IPS-NIHi7 (cell line): ENCODE data around the gene KCTD19.
A peak's percentile ranks its signal among the peaks of the same experiment; 100 is the strongest.

ENCODE experiments used
- DNase-seq: peaks from one replicate; pipeline ENCODE4 v3.0.0; 2012; ENCODE audit warnings: mixed read lengths; ENCODE audit errors: extremely low spot score

Gene KCTD19

GRCh38 chr16:67244387-67245185 lies 82.0 kb downstream of the KCTD19 start:
- DNase-seq, result no peak

DNA sequence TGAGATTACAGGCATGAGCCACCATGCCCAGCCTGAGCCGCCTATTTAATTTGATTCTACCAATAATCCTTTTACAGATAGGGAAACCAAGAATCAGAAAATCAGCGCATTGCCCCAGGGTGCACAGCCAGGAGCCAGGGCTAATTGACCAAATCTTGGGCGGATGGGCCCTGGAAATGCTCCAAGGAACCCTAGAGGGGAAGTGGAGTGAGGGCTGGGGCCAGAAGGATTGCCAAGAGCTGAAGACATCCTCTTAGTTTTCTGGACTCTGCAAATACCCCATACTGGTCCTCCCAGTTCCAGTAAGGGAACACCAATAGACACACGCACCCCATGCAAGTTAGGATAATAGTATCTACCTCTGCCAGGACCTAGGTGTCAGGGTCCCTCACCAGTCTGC lies 83.1 kb downstream of the KCTD19 start:
- DNase-seq, result no peak

- DNase-seq, result no peak
Measured at GRCh38 chr16:67242138-67242730, 84.3 kb downstream of the KCTD19 start.

DNA sequence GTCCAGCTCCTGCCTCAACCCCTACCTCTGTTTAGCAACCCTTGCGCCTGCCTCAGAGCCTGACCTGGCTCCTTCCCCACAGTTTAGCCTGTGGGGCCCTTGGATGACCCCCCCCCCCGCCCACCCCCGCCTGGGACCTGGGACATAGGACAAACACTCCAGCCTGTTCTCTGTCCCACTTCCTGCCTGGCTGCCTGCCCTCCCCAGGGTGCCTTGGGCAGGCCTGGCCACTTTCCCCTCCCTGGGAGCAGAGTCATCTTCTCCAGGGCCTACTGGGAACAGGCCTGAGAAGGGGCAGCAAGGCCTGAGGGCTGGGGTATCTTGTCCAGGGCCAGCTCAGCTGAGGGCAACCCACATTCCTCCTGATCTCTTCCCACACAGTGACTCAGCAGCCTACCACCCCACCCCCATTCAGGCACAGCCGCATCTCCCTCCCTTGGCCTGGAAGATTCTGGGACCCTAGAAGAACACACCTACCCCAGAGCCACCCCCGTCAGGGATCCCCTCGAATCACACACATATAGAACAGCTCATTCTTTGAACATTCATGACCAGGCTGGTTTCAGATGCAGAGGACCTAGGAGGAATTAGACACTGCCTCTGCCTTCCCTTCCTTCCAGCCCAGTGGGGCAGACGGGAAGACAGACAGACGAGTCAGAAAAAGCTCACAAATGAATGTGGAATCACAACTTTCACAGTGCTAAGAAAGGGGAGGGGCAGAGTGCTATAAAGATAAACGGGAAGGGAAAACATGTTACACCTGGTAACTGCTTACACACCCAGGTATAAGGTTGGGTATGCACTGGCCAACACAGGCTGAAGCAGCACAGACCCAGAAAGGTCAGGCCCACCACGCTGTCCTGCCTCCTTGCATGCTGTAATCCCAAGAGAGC lies 85.3 kb downstream of the KCTD19 start:
- DNase-seq, result peak; percentile 50

GRCh38 chr16:67240506-67240905 lies 86.0 kb downstream of the KCTD19 start:
- DNase-seq, result no peak
